ENCODE results near the gene ATP5PO. TPM values are rescaled to one million over a fixed set of nuclear protein-coding genes. Genes with fewer than 3 reads are reported as not detected.

Gene ATP5PO
- total RNA-seq, 1 experiment from 2014 or later: 254 TPM

- no peak for DNase-seq (ENCODE audit: low spot score)
- no peak overlapping the region for H3K27ac ChIP-seq (ENCODE audit: low read depth, low read length, poor library complexity, severe bottlenecking)
- TF ChIP-seq EZH2 (IDR thresholded peaks at IDR 0.05; ENCODE audit: borderline replicate concordance, low read depth, low read length, poor library complexity, severe bottlenecking) (no peak), CTCF (conservative IDR thresholded peaks at IDR 0.05; ENCODE audit: low read depth, low read length) (no peak)
- H3K9me3 ChIP-seq (ENCODE audit: low read depth, low read length, poor library complexity, severe bottlenecking): no peaks in the 10 kb centered on the region
- no peaks in the 10 kb centered on the region for H3K36me3 ChIP-seq (ENCODE audit: insufficient read depth, low read length, poor library complexity, severe bottlenecking)
- CTCF ChIA-PET: interaction anchor here (0.6 kb wide), 1 partner anchor 194 kb away, joined by 3 read pairs; no protein-coding TSS in a partner anchor
- BruUV-seq (replicated peaks): no TSS peak
- POLR2A ChIA-PET (ENCODE audit: low non-redundant PET): no interaction called here
- intact Hi-C loops (cut with micrococcal nuclease; ENCODE audit: unreplicated experiment): loop anchor here (2.0 to 10.0 kb wide), 2 partner anchors 253 to 291 kb away; partner anchors contain the start of gene ITSN1
- H3K4me3 ChIP-seq (ENCODE audit: low read depth, low read length, poor library complexity, severe bottlenecking): no peak overlapping the region
- H3K27me3 ChIP-seq (replicated peaks; ENCODE audit: insufficient read depth, low read depth, low read length, poor library complexity): no peaks in the 10 kb centered on the region
- H3K4me1 ChIP-seq (ENCODE audit: insufficient read depth, low read length, poor library complexity, severe bottlenecking): peaks cover 15% of the 10 kb centered on the region
These were observed 20.2 kb downstream of the ATP5PO start for GRCh38 chr21:33895356-33895755.

- H3K27ac ChIP-seq (ENCODE audit: low read depth, low read length, poor library complexity, severe bottlenecking): no peak overlapping the region
- H3K27me3 ChIP-seq (replicated peaks; ENCODE audit: insufficient read depth, low read depth, low read length, poor library complexity): no peaks in the 10 kb centered on the region
- BruUV-seq (replicated peaks): no TSS peak
- intact Hi-C loops (cut with micrococcal nuclease; ENCODE audit: unreplicated experiment): loop anchor here (2.0 to 10.0 kb wide), 2 partner anchors 252 to 290 kb away; partner anchors contain the start of gene ITSN1
- ChIA-PET POLR2A (ENCODE audit: low non-redundant PET) (no interaction called here), CTCF (interaction anchor here (0.6 kb wide), 1 partner anchor 194 kb away, joined by 3 read pairs; no protein-coding TSS in a partner anchor)
- DNase-seq (ENCODE audit: low spot score): peak; percentile 94
- H3K4me3 ChIP-seq (ENCODE audit: low read depth, low read length, poor library complexity, severe bottlenecking): peak overlapping the region; percentile 12
- peaks cover 15% of the 10 kb centered on the region for H3K4me1 ChIP-seq (ENCODE audit: insufficient read depth, low read length, poor library complexity, severe bottlenecking)
- TF ChIP-seq EZH2 (IDR thresholded peaks at IDR 0.05; ENCODE audit: borderline replicate concordance, low read depth, low read length, poor library complexity, severe bottlenecking) (no peak), CTCF (conservative IDR thresholded peaks at IDR 0.05; ENCODE audit: low read depth, low read length) (peak; percentile 81)
- H3K9me3 ChIP-seq (ENCODE audit: low read depth, low read length, poor library complexity, severe bottlenecking): no peaks in the 10 kb centered on the region
- H3K36me3 ChIP-seq (ENCODE audit: insufficient read depth, low read length, poor library complexity, severe bottlenecking): no peaks in the 10 kb centered on the region
These were observed 20.8 kb downstream of the ATP5PO start for GRCh38 chr21:33894736-33895288.

GRCh38 chr21:33893917-33894316, 21.7 kb downstream of the ATP5PO start:
- Histone ChIP-seq H3K9me3 (ENCODE audit: low read depth, low read length, poor library complexity, severe bottlenecking) (no peaks in the 10 kb centered on the region), H3K27ac (ENCODE audit: low read depth, low read length, poor library complexity, severe bottlenecking) (no peak overlapping the region), H3K36me3 (ENCODE audit: insufficient read depth, low read length, poor library complexity, severe bottlenecking) (no peaks in the 10 kb centered on the region), H3K4me1 (ENCODE audit: insufficient read depth, low read length, poor library complexity, severe bottlenecking) (peaks cover 15% of the 10 kb centered on the region), H3K27me3 (replicated peaks; ENCODE audit: insufficient read depth, low read depth, low read length, poor library complexity) (no peaks in the 10 kb centered on the region), H3K4me3 (ENCODE audit: low read depth, low read length, poor library complexity, severe bottlenecking) (no peak overlapping the region)
- DNase-seq (ENCODE audit: low spot score): peak; percentile 45
- ChIA-PET POLR2A (ENCODE audit: low non-redundant PET) (no interaction called here), CTCF (interaction anchor here (0.7 kb wide), 1 partner anchor 288 kb away, joined by 3 read pairs; no protein-coding TSS in a partner anchor)
- intact Hi-C loops (cut with micrococcal nuclease; ENCODE audit: unreplicated experiment): loop anchor here (2.0 to 10.0 kb wide), 2 partner anchors 251 to 289 kb away; partner anchors contain the start of gene ITSN1
- TF ChIP-seq EZH2 (IDR thresholded peaks at IDR 0.05; ENCODE audit: borderline replicate concordance, low read depth, low read length, poor library complexity, severe bottlenecking) (no peak), CTCF (conservative IDR thresholded peaks at IDR 0.05; ENCODE audit: low read depth, low read length) (no peak)
- no TSS peak for BruUV-seq (replicated peaks)

All from A673 (cell line).